ENCODE results near the gene ALOX15B.
A peak's percentile ranks its signal among the peaks of the same experiment; 100 is the strongest.
"Not testable (repeated sequence)": the region's sequence is repeated elsewhere in the genome, so short reads cannot be mapped to it uniquely, and the experiment has no call there.

The ALOX15B gene

DNA sequence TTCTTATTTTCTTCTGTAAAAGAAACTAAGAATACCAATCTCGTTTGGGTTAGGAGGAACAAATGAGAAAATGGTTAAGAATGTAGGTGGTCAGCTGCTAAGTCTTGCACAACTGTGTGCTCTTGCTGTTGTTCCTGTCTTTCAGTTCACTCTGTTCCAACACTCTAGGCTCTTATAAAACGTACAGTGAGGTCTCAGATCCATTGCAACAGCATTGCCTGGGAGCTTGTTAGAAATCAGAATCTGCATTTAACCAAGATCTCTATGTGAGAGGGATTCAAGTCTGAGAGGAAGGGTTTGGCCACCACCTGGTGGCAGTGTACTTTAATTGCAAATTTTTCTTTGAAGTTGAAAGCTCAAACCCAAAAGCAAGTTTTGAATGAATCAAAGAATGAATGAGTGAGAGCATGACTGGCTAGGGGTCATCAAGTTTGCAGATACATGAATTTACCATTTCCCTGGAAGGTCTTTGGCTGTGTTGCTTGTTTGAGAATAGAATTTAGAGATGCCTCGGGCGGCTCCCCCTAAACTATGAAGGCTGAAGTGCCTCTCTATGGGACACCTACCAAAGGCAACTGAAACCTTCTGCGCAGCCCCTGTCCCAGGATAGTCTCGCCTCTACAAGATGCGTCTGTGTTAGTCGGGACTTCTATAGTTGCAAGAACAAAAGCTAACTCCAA is 2.5 kb downstream of the ALOX15B start:
- DNase-seq (ENCODE audit: low spot score) = peak; percentile 42

DNA sequence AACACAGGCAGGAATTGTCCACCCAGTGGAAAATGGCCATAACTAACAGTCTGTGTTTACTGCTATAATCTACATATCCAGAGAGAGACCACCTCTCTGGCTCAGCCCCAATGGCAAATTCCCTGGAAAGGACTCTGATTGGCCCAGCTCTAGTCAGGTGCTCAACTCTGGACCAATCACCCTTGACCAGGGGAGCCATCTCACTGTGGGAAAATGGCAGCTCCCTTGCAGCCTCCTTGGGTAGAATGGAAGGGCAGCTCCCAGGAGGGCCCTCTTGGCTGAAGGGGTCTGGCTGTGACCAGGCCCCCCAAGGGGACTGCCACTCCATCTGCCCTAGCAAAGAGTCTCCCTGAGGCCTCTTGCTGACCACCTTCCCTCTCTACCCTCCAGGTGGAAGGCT is 3.1 kb downstream of the ALOX15B start:
- DNase-seq (ENCODE audit: low spot score) = no peak

DNA sequence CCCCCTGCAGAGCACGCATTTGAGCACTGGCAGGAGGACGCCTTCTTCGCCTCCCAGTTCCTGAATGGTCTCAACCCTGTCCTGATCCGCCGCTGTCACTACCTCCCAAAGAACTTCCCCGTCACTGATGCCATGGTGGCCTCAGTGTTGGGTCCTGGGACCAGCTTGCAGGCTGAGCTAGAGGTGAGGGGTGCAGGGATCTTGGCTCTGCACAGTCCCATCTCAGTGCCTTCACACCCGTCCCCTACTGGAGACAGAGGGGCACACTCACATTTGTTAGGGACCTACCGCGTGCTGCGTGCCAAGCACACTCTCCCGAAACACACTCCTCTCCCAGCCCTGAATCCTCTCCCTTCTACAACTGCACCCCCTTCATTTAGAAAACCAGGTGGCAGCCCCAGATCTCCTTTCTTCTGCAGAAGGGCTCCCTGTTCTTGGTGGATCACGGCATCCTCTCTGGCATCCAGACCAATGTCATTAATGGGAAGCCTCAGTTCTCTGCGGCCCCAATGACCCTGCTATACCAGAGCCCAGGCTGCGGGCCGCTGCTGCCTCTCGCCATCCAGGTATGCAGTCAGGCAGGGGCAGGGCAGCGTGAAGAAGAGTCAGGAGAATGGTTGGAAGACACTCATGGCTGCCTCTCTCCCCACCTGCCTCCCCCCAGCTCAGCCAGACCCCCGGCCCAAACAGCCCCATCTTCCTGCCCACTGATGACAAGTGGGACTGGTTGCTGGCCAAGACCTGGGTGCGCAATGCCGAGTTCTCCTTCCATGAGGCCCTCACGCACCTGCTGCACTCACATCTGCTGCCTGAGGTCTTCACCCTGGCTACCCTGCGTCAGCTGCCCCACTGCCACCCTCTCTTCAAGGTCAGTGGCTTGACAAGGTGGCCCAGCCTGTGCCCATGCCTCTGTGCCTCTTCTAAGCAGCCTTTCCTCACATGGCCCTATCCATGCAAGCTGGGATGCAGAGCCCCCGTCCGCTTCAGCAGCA is 6.3 kb downstream of the ALOX15B start:
- DNase-seq (ENCODE audit: low spot score) = no peak

DNA sequence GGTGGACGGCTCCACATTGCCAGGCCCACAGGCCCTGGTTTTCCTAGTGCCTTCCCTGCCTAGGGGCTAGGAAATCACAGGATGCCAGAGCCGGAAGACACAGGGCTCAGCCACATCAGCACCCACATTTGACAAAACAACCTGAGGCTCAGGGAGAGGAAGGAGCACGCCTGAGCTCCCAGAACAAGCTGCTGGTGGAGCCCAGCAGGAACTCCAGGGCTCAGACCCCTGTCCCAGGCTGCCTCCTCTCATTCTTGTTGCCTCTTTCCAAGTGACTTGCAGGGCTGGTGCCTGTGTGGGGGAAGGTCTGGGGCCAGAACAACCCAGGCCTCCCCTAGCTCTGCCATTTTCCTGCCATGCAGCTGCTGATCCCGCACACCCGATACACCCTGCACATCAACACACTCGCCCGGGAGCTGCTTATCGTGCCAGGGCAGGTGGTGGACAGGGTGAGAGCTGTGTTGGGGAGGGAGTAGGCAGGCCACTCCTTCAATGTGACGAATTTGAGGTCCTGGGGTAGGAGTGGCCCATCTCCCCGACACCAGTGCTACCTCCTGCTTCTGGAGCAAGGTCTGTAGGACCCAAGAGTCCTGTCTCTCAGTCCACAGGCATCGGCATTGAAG is 7.6 kb downstream of the ALOX15B start:
- DNase-seq (ENCODE audit: low spot score) = peak; percentile 79

DNA sequence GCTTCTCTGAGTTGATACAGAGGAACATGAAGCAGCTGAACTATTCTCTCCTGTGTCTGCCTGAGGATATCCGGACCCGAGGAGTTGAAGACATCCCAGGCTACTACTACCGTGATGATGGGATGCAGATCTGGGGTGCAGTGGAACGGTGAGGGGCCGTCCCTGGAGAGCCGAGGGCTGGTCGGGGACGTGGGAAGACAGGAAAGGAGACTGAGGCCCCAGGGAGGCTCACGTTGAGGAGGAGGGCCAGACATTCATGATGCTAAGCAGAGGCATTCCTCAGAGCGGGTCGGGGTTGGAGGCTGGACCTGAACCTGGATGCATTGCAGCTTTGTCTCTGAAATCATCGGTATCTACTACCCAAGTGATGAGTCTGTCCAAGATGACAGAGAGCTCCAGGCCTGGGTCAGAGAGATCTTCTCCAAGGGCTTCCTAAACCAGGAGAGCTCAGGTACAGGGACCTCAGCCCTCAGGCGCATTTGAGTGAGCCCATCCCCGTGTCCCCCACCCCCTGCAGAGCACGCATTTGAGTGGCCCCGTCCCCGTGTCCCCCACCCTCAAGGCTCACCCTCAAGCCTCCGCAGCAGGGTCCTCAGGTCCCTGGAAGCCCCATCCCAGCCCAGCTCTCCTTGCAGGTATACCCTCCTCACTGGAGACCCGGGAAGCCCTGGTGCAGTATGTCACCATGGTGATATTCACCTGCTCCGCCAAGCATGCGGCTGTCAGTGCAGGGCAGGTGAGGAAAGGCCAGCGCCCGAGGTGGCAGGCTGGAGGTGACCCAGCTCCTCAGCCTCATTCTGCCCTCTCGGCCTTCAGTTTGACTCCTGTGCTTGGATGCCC is 8.3 kb downstream of the ALOX15B start:
- no peak for DNase-seq (ENCODE audit: low spot score)

DNA sequence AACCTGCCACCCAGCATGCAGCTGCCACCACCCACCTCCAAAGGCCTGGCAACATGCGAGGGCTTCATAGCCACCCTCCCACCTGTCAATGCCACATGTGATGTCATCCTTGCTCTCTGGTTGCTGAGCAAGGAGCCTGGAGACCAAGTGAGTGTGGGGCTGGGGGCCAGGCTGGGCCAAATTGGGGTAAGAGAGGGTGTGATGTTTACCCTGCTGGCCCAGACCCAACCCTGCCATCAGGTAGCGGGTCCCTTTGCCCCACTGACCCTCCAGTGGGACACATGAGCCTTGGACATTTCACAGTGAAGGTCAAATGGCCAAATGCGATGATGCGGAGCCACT is 8.9 kb downstream of the ALOX15B start:
- no peak for DNase-seq (ENCODE audit: low spot score)

DNA sequence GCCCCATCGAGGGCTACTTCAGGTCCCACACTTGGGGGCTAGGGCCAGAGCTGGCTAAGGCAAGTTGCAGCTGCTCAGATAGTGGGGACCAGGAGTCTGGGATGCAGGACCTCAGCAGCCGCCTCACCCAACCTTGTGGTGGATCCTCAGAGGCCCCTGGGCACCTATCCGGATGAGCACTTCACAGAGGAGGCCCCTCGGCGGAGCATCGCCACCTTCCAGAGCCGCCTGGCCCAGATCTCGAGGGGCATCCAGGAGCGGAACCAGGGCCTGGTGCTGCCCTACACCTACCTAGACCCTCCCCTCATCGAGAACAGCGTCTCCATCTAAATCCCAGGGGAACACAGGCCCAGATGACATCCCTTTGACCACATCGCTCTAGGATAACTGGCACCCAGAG is 9.4 kb downstream of the ALOX15B start:
- DNase-seq (ENCODE audit: low spot score) = no peak

DNA sequence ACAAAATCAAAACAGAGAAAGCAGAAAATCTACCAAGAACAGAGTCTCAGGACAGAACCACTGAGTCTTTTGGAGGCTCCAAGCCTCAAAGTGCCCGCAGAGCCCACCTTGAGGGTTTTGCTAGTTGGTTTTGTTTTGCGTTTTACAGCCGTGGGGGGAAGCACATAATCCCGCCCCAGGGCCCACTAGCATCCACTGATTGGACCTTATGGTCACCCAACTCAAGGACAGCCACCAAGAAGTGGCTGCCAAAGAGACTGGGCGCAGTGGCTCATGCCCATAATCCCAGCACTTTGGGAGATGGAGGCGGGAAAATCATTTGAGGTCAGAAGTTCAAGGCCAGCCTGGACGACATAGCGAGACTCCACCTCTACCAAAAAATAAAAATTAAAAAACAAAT is 9.9 kb downstream of the ALOX15B start:
- DNase-seq (ENCODE audit: low spot score) = no peak

DNA sequence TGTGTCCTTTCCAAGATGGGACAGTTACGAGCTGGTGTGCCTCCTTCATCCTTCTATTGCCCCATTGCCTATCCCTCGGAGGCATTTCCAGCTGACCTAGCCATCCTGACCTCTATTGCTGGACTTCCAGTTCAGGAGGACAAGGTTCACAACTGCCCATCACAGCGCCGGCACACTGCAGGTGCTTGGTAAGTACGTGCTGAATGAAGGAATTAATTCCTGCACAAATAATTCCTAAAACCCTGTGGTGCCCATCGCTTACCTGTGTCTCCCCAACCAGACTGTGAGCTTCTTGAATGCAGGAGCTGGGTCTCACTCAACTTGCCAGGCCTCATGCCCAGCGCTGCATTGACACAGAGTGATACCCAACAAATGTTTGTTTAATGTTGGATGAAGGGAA is 13.0 kb downstream of the ALOX15B start:
- DNase-seq (ENCODE audit: low spot score) = no peak

DNA sequence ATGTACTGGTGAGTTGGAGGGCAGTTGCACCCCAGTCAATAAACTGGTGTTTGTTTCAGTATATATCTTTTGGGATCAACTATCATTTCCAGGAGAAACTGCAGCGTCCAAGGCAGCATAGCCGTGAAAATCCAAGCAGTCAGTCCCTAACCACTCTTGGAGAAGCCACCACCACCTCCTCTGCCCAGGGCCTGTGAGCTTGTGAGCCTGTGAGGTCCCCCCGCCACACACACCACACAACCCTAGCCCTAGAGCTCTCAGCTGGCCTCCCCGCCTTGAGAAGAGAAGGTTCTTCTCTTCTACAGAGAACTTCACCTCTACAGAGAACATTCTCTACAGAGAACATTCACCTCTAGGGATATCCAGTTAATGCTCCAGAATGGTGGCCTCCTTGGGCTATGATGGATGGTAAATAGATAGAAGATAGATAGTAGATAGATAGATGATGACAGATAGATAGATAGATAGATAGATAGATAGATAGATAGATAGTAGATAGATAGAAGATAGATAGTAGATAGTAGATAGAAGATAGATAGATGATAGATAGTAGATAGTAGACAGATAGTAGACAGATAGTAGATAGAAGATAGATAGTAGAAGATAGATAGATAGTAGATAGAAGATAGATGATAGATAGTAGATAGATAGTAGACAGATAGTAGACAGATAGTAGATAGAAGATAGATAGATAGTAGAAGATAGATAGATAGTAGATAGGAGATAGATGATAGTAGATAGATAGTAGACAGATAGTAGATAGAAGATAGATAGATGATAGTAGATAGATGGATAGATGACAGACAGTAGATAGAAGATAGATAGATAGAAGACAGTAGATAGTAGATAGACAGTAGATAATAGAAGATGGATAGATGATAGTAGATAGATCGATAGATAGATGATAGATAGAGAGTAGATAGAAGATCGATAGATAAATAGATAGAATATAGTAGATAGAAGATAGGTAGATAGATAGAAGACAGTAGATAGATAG is 13.7 kb downstream of the ALOX15B start:
- DNase-seq (ENCODE audit: low spot score) = no peak

DNA sequence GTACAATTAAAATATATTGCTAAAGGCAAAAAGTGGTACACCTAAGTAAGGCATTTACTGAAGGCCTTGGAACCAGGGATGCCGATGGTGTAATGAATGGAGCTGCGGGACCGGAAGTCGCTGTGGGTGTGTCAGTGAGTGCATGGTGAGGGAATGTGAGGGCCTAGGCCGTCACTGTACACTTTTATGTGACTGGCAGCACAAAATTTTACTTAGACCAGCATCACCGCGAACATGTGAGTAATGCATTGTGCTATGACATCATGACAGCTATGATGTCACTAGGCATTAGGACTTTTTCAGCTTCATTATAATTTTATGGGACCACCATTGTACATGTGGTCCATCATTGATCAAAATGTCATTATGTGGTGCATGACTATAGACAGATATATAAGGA is 14.7 kb downstream of the ALOX15B start:
- no peak for DNase-seq (ENCODE audit: low spot score)

DNA sequence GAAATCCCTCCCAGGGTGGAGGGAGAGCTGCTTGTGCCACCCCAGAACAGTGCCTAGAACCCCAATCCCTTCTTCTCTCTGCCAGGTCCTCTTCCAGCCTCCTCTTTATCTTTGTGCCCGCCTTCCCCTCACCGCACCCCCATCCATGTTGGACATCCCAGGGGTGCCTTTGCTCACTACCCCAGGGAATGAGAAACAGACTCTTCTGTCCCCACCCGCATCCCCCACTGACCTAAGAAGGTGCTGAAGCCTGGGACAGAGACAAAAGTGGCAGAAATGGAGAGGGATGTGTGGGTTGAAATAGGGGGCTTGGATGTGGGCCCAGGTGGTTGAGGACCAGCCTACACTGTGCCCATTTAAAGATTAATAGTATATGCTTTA is 17.0 kb downstream of the ALOX15B start:
- DNase-seq (ENCODE audit: low spot score) = no peak

DNA sequence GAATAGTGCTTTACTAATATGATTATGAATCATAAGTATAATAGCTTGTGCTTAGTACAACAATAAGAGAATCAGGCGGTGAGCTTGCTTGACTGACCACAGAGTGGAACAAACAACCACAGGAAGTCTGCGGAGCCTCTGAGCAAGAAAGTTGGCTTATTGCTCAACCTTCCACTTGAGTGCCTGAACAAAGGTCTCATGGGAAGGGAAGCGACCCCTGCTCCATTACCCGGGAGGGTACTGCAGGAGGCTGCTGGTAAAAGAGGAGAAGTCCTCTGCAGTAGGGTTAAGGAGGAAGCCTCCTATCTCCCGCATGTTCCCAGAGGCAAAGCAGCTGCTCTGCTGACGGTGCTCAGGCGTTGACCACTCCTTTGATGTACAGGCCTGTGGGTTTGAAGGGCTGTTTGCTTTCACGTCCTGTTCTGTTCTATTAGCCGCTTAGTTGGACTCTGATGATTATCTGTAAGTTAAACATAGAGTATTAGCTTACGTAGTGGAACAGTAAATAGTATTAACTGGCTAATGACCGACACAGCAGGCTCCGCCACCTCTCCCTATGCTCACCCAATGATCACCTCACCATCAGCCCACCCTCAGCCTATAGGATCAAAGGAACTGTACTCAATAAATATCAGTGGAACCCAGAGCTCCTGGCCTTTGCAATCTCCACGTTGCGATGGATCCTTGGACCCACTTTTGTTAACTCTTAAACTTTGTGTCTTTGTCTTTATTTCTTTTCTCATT is 17.5 kb downstream of the ALOX15B start:
- DNase-seq (ENCODE audit: low spot score) = no peak

DNA sequence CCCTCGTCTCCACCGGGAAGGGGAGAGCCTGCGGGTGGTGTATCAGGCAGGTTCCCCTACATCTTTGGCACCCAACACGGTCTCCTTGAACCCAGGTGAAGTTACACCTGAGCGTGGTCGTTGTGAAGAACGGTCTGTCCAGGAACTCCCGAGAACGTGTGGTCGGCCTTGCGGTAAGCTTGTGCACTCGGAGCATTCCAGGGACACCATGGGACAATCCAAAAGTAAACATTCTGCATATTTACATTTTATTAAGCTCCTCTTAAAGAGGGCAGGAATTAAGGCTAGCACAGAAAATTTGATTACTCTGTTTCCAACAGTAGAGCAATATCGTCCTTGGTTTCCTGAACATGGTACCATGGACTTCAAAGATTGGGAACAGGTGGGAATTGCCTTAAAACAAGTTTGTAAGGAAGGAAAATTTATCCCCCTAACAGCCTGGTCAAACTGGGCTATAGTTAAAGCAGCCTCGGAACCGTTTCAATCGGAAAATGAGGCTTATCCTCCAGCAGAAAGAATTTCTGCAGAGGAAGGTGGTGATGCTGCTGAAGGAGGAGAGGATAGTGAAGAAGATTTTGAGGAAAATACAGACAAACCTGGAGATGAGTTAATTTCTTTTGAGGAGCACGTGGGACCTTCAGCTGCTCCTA is 18.2 kb downstream of the ALOX15B start:
- no peak for DNase-seq (ENCODE audit: low spot score)

DNA sequence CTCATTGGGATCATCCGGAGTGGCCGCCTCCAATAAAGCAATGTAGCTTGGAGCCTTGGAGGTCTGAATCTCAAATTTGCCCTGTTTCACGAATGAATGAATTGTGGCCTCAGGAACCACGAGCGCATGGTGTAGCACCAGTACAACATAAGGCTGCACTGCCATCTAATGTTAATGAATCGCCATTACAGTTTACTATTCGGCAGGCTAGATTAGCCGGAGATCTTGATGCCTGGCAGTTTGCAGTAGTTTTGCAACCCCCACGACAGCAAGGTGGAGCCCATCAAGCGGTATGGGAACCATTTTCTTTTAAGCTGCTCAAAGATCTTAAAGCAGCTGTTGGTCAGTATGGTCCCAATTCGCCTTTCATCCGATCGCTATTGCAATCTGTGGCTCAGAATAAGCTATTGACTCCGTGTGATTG is 18.8 kb downstream of the ALOX15B start:
- peak; percentile 82 for DNase-seq (ENCODE audit: low spot score)

DNA sequence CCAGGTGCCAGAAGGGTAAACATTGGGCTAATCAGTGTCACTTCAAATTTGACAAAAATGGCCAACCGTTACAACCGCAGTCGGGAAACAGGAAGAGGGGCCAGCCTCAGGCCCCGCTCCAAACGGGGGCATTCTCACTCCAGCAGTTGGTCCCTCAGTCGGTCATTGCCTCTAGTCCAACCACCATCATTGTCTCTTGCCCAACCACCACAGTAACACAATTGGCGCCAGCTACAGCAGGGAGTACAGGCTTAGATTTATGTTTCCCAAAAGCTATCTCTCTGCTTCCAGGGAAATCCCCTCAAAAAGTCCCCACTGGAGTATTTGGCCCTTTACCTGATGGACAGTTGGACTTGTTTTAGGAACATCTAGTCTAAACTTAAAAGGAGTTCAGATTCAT is 20.3 kb downstream of the ALOX15B start:
- no peak for DNase-seq (ENCODE audit: low spot score)

DNA sequence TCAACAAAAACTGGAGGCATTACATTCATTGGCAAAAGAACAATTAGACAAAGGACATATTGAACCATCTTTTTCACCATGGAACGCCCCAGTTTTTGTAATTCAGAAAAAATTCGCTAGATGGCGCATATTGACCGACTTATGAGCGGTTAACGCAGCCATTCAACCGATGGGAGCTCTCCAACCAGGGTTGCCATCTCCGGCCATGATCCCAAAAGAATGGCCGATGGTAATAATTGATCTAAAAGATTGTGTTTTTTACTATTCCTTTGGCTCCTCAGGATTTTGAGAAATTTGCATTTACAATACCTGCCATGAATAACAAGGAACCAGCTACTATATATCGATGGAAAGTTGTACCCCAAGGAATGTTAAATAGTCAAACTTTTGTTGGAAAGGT is 21.4 kb downstream of the ALOX15B start:
- peak; percentile 86 for DNase-seq (ENCODE audit: low spot score)

DNA sequence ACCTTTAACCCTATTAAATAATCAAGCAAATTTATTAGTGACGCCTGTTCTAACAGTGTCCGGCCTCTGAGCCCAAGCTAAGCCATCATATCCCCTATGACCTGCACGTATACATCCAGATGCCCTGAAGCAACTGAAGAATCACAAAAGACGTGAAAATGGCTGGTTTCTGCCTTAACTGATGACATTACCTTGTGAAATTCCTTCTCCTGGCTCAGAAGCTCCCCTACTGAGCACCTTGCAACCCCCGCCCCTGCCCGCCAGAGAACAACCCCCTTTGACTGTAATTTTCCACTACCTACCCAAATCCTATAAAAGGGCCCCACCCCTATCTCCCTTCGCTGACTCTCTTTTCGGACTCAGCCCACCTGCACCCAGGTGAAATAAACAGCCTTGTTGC is 23.0 kb downstream of the ALOX15B start:
- DNase-seq (ENCODE audit: low spot score) = not testable (repeated sequence)

DNA sequence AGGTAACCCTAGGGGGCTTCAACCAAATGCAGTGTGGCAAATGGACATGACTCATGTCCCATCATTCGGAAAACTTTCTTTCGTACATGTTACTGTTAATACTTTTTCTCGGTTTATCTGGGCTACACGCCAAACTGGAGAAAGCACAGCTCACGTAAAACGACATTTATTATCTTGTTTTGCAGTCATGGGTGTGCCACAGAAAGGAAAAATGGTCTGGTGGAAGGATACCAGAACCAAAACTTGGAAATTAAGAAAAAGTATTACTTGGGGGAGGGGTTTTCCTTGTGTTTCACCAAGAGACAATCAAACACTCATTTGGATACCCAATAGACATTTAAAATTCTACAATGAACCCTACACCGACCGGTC is 23.6 kb downstream of the ALOX15B start:
- DNase-seq (ENCODE audit: low spot score) = peak; percentile 87

Data from hematopoietic multipotent progenitor cell treated with erythropoietin and hydrocortisone succinate and interleukin-3 and kit ligand, for 15 days (in vitro differentiated cells).